HG03196 (cell line): ENCODE data around the gene MAST1.
"Not testable (repeated sequence)": the region's sequence is repeated elsewhere in the genome, so short reads cannot be mapped to it uniquely, and the experiment has no call there.

Source experiments
- ATAC-seq: cut with Tn5 transposase; IDR thresholded peaks from one replicate; pipeline ENCODE4 v1.9.1; 2021; ENCODE audit not compliant: unreplicated experiment

MAST1 gene

GRCh38 chr19:12838182-12838885 is at the start of gene MAST1:
Gene MAST1, plus strand, starts transcription at chr19:12838515. Its CDS starts 58 bp downstream, at chr19:12838573.
- no peak for ATAC-seq

- ATAC-seq, result no peak
These were observed 49.6 kb upstream of the MAST1 start for GRCh38 chr19:12788682-12789097.

GRCh38 chr19:12789098-12789903 is 49.0 kb upstream of the MAST1 start:
- no peak for ATAC-seq

- peak; percentile 32 for ATAC-seq
These were observed 48.3 kb upstream of the MAST1 start for GRCh38 chr19:12789904-12790619.

- no peak for ATAC-seq
These were observed 47.5 kb upstream of the MAST1 start for GRCh38 chr19:12790628-12791344.

- ATAC-seq, result peak; percentile 25
These were observed 46.8 kb upstream of the MAST1 start, which contains the start of gene JUNB for GRCh38 chr19:12791345-12792050. Gene JUNB, plus strand, starts transcription at chr19:12791486. Its CDS starts 286 bp downstream, at chr19:12791772.

GRCh38 chr19:12792051-12792852 is 46.1 kb upstream of the MAST1 start:
- no peak for ATAC-seq

GRCh38 chr19:12792853-12793289 is 45.4 kb upstream of the MAST1 start:
- ATAC-seq, result no peak

- ATAC-seq, result peak; percentile 32
These were observed 44.8 kb upstream of the MAST1 start for GRCh38 chr19:12793290-12794195.

GRCh38 chr19:12794196-12794941 is 43.9 kb upstream of the MAST1 start:
- no peak for ATAC-seq

- no peak for ATAC-seq
These were observed 43.3 kb upstream of the MAST1 start for GRCh38 chr19:12794971-12795381.

- no peak for ATAC-seq
These were observed 41.9 kb upstream of the MAST1 start for GRCh38 chr19:12796146-12797071.

- no peak for ATAC-seq
These were observed 41.2 kb upstream of the MAST1 start for GRCh38 chr19:12797141-12797587.

- ATAC-seq, result not testable (repeated sequence)
These were observed 40.7 kb upstream of the MAST1 start for GRCh38 chr19:12797607-12798006.

GRCh38 chr19:12799742-12800465 is 38.4 kb upstream of the MAST1 start:
- ATAC-seq, result no peak

GRCh38 chr19:12800466-12800770 is 37.9 kb upstream of the MAST1 start:
- ATAC-seq, result no peak
